HG02642 (cell line): ENCODE data around the gene ARL15.

Experiments
- ATAC-seq: cut with Tn5 transposase; IDR thresholded peaks from one replicate; pipeline ENCODE4 v1.9.1; 2021; ENCODE audit warnings: mild to moderate bottlenecking; ENCODE audit not compliant: unreplicated experiment, poor library complexity

Gene ARL15

DNA sequence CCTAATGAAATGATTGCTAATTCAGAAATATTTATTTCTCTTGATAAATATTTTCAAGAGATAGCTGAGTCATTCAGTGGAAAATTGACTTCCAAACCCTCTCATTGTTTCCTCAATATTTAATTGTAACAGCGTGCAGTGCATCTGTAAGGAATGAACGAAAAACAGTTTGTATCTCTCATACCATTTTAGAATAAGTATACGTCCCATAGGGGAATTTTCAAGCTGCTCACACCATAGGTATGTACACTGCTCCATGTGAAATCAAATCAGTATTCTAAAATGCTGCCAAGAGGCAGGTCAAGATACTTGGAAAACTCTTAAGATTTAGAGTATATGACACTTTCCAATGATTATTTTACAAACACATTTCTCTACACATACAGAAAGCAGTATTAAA is 202.2 kb downstream of the ARL15 start:
- no peak for ATAC-seq

DNA sequence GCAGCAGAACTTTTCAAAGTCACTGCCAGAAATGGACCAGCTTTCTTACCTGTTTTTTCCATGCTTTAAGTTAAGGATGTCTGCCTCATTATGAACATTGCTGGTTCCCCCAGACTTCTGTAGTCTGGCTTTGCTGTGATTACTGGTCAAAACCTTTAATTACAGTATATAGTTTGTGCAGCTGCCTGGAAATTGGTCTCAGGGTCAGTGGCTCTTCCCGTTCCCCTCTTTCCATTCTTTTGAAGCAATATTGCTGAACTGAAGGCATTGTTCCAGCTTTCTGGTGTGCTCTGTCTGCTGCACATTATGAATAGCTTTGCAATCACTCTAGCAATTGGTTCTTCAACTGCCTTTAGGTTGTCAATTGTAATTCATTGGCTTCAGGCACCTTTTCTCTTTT is 206.5 kb downstream of the ARL15 start:
- no peak for ATAC-seq

DNA sequence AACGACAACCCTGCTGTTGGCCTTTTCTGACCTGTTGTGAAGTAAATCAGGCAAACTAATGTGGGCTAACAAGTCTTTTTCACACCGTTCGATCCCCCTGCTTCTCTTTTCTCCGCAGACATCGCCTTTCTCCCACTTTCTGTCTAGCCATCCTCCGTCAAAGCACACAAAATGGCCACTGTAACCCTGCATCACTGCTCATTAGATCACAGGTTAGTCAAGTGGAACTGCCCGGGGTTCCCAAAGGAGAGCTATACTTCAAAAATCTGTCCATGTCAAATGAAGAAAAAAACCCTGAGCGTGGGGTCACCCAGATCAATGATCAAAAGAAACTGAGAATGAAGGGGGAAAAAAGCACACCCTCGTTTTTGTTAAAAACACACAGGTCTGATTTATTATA is 212.1 kb downstream of the ARL15 start:
- no peak for ATAC-seq

DNA sequence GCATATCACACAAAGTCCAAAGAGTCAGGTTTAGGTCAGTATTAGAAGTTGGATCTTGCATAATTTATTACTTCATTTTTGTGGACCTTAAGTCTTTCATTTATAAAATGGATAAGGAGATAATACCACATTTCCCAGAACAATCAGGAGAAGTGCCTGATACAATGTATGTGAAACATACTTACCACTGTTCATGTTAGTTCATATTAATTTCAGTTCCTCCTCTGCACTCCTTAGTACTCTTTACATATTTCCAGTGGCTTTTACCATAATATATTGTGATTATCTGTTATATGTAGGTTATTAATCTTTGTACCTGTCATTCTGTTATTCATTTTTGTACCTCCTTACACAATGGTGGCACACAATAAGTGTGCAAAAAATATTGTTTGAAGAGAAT is 214.4 kb downstream of the ARL15 start:
- no peak for ATAC-seq

DNA sequence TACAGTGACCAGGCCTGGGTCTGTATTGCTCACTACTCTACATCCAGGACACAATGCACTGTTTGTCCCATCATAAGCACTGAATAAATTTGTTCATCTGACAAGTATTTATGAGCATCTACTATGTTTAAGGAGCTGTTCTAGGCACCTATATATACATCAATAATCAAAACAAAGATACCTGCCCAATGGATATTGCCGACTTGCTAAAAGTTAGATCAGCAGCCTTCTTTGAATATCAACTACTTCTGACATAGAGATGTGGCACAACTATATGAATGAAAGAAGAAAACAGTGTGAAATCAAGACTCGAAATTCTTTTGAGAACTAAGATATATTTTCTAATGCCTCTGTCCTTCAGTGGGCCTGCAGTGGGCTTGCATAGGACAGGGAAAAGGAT is 215.7 kb downstream of the ARL15 start:
- ATAC-seq, result no peak

DNA sequence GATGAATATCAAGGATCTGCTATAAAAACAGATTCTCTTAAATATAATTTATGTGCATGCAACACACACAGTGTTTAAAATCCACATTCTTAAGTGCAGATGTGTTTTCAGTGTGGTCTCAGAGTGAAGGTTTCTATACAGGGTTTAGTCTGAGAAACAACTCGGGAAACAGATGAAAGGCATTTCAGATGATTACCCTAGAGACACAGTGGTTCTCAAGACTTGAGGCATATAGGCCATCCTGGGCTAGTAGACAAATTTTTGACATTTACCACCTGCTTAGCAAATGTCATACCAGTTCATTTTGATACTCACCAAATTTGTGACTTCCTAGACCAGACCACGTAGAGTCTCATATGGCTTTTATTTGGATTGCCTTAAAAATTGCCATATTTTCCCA is 216.5 kb downstream of the ARL15 start:
- ATAC-seq, result no peak

DNA sequence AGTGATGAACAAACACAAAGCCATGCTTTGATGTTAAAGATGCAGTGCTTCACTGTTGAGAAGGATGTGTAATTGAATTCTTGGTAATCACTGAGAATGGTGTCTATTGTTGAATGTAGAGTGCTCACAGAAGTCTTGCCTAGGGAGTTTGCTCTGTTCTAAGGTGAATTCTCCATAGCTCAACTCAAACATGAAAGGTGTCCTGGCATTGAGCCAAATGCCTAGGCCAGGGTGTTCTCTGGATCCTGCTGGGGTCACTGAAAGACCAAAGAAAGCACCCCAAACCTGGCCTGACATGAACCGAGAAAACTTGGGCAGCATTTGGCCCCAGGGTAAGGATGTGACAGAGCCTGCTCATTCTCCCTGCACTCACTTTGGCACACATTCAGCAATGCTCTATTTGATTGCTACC is 217.3 kb downstream of the ARL15 start:
- ATAC-seq, result no peak

DNA sequence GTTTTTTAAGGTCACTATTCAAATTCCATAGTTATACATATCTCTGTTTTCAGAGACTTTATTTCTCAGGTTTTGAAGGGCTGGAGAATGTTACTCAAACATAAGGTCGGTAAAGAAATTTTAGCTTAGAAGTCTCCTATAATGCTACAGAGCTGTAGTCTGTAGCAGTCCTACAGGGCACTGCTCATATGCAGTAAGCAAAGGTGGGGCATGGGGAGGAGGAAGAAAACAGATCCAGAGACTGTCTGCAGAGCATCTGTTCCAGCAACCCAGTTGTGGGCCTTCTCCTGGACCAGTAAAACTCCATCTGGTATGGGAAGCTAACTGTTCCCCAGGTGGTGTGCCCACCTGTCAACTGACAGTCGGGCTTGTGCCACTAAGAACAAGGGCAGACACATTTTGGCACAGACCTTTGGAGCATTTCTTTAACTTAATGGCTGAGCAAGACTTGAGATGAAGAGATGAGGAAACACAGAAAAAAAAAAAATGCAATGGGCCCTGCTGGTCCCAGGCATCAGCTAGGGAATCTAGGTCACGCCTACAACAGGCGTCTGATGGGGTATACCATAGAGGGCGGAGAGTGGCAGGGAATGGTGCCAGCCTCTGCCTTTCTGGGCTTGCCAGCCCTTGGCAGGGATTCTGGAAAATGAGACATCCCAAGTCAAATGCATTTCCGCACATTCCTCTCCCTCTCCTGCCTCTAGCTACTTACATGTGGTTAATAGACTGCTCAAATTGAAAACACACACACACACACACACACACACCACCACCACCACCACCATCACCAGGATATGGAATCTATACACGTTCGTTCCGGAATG is 218.9 kb downstream of the ARL15 start:
- ATAC-seq, result no peak

DNA sequence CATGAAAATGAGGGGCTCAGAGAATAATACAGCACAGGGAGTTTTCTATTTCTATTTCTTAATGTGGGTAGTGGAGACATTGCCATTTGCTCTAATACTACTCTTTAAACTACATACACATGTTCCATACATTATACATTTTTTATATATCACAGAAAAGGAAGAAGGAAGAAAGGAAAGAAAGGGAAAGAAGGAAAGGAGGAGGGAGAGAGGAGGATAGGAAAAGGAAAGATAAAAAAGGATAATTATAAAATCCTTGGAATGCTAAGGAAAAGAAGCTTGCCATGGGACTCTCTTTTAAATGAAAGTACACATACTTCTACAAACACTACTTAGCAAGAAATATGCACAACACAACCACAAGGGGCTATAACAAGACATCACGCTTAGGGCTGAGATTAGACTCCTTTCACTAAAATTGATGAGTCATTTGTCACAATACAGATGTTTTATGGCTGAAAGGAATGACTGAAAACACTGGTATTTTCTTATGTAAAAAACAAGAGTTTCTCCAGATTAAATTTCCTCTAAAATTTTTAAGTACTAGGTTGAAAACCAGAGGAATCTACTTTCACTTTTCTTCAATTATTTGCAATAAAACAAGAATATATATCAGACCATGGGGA is 219.8 kb downstream of the ARL15 start:
- no peak for ATAC-seq

DNA sequence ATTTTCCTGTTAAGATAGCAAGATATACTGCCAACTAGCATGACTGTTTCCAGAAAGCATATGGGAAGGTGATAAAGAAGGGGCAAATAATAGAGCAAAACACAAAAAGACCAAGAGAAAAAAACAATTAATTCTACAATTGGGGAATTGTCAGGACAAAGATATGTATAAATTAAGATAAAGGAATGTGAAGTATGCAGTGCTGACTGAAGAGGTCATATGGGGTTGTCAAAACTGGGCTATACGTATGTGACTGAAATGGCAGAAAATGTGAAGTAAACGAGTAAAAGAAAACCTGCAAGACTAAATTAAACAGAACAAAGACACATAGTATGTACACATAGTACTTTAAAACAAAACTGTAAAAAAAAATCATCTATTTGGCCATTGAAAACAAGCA is 222.3 kb downstream of the ARL15 start:
- no peak for ATAC-seq

DNA sequence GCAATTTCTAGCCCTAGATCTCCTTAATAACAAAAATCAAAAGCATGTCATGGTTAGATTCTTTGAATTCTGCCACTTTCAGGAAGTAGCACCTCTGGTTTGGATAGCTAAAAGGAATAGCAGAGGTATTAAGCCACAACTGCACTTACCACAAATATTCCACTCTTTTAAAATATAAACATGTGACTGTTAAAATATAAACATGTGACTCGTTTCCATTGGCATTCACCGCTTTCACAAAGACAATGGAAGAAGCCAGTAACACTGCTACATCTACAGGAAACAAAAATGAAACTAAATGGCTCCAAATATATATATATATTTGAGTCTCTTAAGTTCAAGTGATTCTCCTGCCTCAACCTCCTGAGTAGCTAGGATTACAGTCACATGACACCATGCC is 222.9 kb downstream of the ARL15 start:
- no peak for ATAC-seq

DNA sequence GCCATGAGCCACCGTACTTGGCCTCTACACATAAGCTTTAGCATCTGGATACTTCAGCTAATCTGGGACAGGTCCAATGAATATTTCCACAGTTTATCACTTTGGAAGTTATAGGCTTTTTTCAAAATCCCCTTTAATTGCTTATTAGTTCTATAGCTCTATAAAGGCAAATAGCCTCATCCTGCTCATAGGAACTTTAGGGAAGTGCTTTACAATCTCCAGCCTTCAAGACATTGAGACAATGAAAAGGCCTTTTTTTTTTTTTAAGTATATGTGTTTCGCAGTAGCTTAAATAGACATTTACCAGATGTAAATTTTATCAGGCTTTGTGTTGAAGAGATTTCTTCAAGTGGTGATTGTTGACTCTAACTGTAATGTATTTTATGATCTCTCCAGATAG is 224.2 kb downstream of the ARL15 start:
- no peak for ATAC-seq

DNA sequence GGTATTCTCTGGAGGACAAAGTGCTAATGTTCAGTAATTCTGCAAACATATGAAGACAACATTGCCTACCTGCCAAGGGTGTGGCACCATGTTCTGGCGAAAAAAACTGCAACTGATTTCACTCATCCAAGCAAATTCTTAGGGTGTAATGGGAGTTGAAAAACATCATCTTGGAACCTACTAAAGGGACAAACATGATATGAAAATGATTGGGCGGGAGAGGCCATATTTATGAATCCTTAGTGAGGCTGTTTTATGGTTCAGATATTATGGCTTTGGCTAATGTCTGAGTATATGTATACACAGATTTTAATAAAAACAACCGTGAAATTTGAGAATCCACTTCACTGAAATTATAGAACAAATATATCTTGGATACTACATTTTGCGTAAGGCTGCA is 225.7 kb downstream of the ARL15 start:
- no peak for ATAC-seq

DNA sequence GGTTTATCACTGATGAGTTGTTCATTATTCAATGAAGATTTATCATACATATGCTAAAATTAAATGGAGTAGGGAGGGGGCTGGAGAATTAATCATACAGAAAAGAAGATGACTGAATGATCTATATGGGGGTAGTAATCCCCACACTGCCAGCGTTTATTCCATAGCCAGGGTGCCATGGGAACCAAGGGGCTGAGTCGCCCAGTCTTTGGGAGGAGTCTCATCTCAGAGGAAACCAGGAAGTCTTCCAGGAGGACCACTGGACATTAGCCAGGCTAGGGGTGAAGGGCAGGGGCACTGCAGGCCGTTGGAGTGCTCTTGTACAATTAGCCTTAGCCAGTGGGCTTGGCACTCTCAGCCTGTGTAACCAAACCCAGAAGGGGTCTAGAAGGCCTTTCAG is 226.5 kb downstream of the ARL15 start:
- no peak for ATAC-seq

DNA sequence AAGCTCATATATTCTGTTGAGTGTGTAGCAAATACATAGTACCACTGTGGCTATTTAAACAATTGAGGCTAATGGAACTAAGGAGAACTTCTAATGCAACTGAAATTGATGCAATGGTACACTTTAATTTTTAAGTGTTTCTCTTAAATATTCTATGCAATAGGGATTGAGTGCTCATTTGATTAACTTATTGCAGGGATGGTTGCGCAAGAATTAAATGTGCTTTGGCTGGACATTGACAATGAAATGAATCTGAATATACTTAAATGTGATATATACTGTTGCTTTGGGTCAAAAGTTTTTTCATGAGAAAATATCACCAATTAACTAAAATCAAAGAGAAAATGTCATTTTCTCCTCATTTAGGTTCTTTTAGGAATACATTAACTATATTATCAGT is 227.1 kb downstream of the ARL15 start:
- no peak for ATAC-seq

DNA sequence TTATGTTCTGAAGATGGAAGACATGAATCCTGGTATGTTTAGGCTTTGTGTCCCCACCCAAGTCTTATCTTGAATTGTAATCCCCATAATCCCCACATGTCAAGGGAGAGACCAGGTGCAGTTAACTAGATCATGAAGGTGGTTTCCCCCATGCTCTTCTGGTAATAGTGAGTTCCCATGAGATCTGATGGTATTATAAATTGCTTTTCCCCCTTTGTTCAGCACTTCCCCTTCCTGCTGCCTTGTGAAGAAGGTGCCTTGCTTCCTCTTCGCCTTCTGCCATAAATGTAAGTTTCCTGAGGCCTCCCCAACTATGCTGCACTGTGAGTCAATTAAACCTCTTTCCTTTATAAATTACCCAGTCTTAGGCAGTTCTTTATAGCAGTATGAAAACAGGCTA is 229.0 kb downstream of the ARL15 start:
- no peak for ATAC-seq

DNA sequence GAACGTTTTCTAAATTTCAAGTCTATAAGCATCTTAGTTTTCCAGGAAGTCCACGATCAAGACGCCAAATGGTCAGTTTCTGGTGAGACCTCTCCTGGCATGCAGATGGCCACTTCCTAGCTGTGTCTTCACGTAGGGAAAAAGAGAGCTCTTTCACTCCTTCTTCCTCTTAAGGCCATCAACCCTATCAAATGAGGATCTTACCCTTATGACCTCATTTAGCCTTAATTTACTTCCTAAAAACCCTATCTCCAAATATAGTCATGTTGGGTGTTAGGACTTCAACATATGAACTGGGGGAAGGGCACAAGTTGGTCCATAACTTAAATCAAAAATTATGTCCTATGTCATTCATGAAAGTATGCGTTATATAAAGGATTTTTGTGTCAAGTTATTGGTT is 229.5 kb downstream of the ARL15 start:
- ATAC-seq, result no peak

DNA sequence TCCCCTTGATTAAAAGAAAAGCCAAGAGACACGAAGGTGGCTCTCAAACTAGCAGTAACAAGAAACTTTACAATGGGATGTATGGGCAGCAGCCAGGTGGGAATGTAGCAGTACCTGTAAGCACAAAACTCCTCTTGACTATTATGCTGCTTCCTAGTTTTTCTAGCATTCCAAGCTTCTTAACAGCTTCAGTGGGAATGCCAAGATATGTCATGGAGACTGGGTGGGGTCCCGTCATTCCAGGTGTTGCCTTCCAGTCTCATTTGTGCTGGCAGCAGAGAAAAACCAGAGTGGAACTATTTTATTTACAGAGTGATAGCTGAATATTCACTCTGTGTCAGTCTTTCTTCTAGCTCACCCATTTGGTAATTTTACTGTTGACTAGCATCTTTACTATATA is 236.6 kb downstream of the ARL15 start:
- no peak for ATAC-seq

DNA sequence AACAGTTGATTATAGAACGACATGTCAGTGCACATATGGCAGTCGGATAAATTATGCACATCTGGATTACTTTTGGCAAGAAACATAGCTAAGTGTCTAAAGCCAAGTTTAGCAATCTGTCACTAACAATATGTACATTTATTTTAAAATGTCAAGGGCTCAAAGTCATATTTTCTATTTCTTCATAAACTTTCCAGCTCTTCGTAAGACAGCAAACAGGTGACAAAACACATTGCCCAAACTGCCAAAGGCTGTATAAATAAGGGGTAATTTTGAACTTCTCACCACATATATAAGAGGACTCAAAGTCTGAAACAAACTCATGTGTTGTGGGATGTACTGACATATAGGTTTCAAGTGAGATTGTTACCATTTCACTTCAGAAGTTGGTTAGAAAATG is 237.2 kb downstream of the ARL15 start:
- no peak for ATAC-seq

DNA sequence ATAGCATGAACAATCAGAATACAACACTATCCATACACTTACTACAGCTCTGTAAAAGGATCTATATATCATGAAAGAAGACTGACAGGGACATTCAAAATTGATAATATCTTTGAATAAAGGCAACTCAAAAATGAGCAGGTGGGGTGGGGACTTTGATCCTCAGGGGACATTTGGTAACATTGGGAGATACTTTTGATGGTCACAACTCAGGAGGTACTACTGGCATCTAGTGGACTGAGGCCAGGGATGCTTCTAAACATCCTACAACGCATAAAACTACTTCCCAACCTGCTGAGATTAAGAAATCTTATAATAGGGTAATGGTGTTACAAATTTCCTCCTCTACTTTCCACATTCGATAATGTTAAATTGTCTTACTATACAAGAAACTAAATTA is 243.9 kb downstream of the ARL15 start:
- no peak for ATAC-seq

DNA sequence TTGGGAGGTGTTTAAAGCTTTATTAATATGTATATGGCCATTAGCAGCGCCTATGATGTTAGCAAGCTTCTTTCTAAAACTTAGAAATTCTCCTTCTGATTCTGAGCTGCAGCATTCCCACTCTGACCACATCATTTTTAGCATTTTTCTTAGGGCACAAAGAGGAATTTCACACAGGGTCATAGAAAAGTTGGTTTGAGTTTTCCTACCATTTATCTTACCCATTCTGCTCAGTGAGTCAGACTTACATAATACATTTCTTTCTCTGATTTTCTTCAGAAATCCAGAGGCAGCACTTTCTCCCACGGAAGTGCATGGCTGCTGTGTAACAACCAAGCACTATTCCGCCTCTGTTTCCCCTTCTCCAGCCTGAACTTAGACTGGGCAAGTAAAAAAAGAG is 246.6 kb downstream of the ARL15 start:
- ATAC-seq, result no peak

DNA sequence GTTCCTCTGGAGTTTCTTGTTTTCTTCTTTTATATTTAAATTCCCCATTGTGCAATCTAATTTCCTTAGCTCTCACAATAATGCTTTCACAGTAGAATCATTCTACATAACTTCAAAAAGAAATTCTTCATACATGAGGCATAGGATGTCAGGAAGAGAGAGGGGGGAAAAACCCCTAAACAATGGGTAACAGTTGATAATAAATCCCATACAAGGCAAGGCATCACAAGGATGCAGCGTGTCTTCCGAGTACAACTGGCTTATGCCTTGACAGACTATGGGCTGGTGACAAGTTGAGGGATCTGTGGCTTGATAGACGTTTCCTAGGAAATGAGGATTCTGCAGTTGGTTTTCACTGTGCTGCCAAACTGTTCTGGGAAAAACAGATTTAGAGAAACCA is 247.4 kb downstream of the ARL15 start:
- no peak for ATAC-seq
